ENCODE measurements around the gene ARID5B. TPM values are rescaled to one million over a fixed set of nuclear protein-coding genes. Genes with fewer than 3 reads are reported as not detected.

The ARID5B gene
- total and polyA plus RNA-seq, 2 of the 4 experiments (the other 2 are of a cell fraction) = 41.0 to 125 TPM

DNA sequence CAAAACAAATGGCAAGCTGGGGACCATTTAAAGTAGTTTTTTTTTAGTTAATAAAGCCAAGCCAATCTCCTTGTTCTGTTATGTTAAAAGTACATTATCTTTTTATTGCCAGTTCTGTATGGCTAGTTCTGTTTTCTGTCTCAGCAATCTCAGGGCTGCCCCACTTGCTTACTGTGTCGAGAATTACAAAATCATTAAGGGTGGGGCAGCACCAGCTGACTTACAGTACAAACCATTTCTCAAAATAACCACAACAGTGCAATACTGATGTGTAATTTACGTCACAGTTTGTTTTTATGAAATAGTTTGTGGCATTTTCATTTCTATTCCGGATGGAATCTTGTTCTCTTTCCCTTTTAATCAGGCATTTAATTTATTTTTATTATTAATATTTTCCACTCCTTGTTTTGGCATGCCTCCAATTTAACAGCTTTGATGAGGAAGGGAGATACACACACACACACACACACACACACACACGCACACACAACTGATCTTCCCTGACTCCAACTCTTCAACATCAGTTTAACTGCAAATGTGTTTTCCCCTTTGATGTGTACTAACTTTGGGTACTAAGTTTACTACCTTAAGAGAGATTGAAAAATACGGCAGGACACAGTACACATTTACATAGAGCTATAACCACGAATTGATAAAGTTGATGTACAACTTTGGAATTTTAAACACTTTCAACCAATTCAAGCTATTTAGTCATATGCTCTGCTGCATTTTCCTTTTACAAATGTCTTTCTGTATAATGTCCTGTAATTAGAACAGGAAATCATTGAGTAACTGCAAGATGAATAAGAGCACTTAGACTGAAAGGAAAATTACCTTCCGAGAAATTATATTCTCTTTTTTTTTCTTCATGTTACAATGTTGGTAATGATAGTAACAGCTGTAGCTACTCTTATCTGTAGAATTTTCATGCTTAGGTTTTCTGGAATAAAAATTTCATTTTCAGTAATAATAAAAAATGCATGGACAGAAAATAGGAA is 91.5 kb downstream of the ARID5B start:
- Histone ChIP-seq H4K20me1 (ENCODE audit: insufficient read depth, low read length) (peaks cover 13% of the 10 kb centered on the region; the same call in 1 of the 2 replicates), H2BK15ac (ENCODE audit: low read depth, low read length) (0 out of 3 replicates have a peak overlapping the region, but pooled peaks have one; percentile 61), H3K4ac (ENCODE audit: low read depth, low read length) (peak overlapping the region; percentile 70; the same call in 1 of the 2 replicates), H3K14ac (replicated peaks; ENCODE audit: low read depth, low read length) (0 out of 2 replicates have a peak overlapping the region, but pooled peaks have one; percentile 23), H3K9me1 (ENCODE audit: insufficient read depth, low read length) (peaks cover 18% of the 10 kb centered on the region), H4K8ac (ENCODE audit: low read depth in 2 of 2, low read length in 2 of 2) (peak overlapping the region; percentile 55 to 64; a peak in 3 of 4 replicates), H4K91ac (ENCODE audit: insufficient read depth, low read depth, low read length) (no peak overlapping the region; the same call in 1 of the 2 replicates), H3K23ac (ENCODE audit: low read depth, low read length) (peak overlapping the region; percentile 26; the same call in 1 of the 2 replicates), H3K36me3 (ENCODE audit: control insufficient read depth, insufficient read depth, low read length) (peaks cover 5% of the 10 kb centered on the region), H2BK20ac (ENCODE audit: low read depth, low read length) (peak overlapping the region; percentile 30; the same call in 1 of the 2 replicates), H2BK5ac (ENCODE audit: low read depth, low read length, poor library complexity, severe bottlenecking) (peak overlapping the region; percentile 95), H3K27ac (ENCODE audit: insufficient read depth, low read length) (peak overlapping the region; percentile 93), H3K56ac (ENCODE audit: extremely low read depth, insufficient read depth, low read length) (peak overlapping the region; percentile 36; the same call in 1 of the 2 replicates), H2BK120ac (ENCODE audit: low read depth, low read length) (peak overlapping the region; percentile 23; the same call in 1 of the 2 replicates), H3K27me3 (ENCODE audit: control insufficient read depth, insufficient read depth, low read length) (no peaks in the 10 kb centered on the region), H2AFZ (replicated peaks; ENCODE audit: low read length, poor library complexity) (no peak overlapping the region), H2AK5ac (ENCODE audit: low read depth, low read length) (peak overlapping the region; percentile 78), H3K18ac (ENCODE audit: low read depth, low read length) (peak overlapping the region; percentile 99), H3K9me3 (ENCODE audit: control insufficient read depth, insufficient read depth, low read length) (no peaks in the 10 kb centered on the region), H2AK9ac (replicated peaks; ENCODE audit: low read depth, low read length, poor library complexity) (no peak overlapping the region), H3K4me2 (ENCODE audit: low read depth, low read length) (peak overlapping the region; percentile 99), H3K4me1 (ENCODE audit: control insufficient read depth, insufficient read depth, low read length) (peaks cover 12% of the 10 kb centered on the region), H3K79me1 (ENCODE audit: low read depth in 1 of 2, low read length in 2 of 2) (peaks cover 32 to 71% of the 10 kb centered on the region in 2 experiments), H4K5ac (ENCODE audit: low read depth, low read length) (peak overlapping the region; percentile 95), H3K9ac (ENCODE audit: low read depth, low read length) (peak overlapping the region; percentile 69), H3K4me3 (ENCODE audit: insufficient read depth, low read depth, low read length) (peak overlapping the region; percentile 46; the same call in 1 of the 2 replicates)
- intact Hi-C loops (cut with micrococcal nuclease) (loop anchor here (2.0 kb wide), 1 partner anchor 56 kb away; no protein-coding TSS in a partner anchor), dilution Hi-C loops (cut with HindIII; ENCODE audit: low sequenced_read_pairs, unreplicated experiment) (no loop called here), in situ Hi-C loops (cut with MboI; ENCODE audit: low sequenced_read_pairs) (no loop called here)
- no TSS peak for BruUV-seq (replicated peaks)
- 0 out of 2 replicates have a peak, but pooled peaks have one; percentile 7 for TF ChIP-seq MAFK (IDR thresholded peaks at IDR 0.05; ENCODE audit: low read depth, low read length)
- no peak for TF ChIP-seq BHLHE40 (IDR thresholded peaks at IDR 0.05; ENCODE audit: low read depth, low read length)
- TF ChIP-seq USF2 (IDR thresholded peaks at IDR 0.05; ENCODE audit: low read depth, low read length) = peak; percentile 77
- peak; percentile 88 for TF ChIP-seq CEBPB (IDR thresholded peaks at IDR 0.05; ENCODE audit: low read depth, low read length)
- ChIA-PET CTCF (interaction anchor here (1.5 kb wide), 1 partner anchor 33 kb away, joined by 3 read pairs; no protein-coding TSS in a partner anchor), POLR2A (ENCODE audit: unreplicated experiment) (interaction anchor here (0.6 kb wide), 1 partner anchor 75 kb away, joined by 3 read pairs; no protein-coding TSS in a partner anchor)
- DNase-seq (peak; percentile 88), ATAC-seq (ENCODE audit: low read depth) (peak; percentile 69)
- WGBS, 2 experiments (ENCODE audit: extremely low coverage in 2 of 2, insufficient read length in 1 of 2) = no CpG with 5 or more reads among the region's 7 CpGs
